KMS-11 (cell line): ENCODE results near the gene FAM3A.

Experiments used
- H2AFZ ChIP-seq: fragments of 200-600 bp; sonication (generic); 2 replicates; pipeline ENCODE4 v1.6.1; 2016; ENCODE audit warnings: antibody characterized with exemption, mixed run types, low read depth
- H3K27ac ChIP-seq: fragments of 200-600 bp; sonication (generic); 2 replicates; pipeline ENCODE4 v1.6.1; 2016; ENCODE audit warnings: mild to moderate bottlenecking, mixed run types
- H3K27me3 ChIP-seq: fragments of 200-600 bp; sonication (generic); 2 replicates; pipeline ENCODE4 v1.6.1; 2017; ENCODE audit warnings: mild to moderate bottlenecking, low read depth, mixed run types, moderate library complexity; ENCODE audit not compliant: insufficient read depth
- H3K36me3 ChIP-seq: fragments of 200-600 bp; sonication (generic); 2 replicates; pipeline ENCODE4 v1.6.1; 2017; ENCODE audit warnings: mild to moderate bottlenecking, mixed run types; ENCODE audit not compliant: insufficient read depth
- H3K4me1 ChIP-seq: fragments of 200-600 bp; sonication (generic); 2 replicates; pipeline ENCODE4 v1.6.1; 2016; ENCODE audit warnings: mild to moderate bottlenecking, low read depth, mixed run types; ENCODE audit not compliant: poor library complexity, severe bottlenecking
- H3K4me2 ChIP-seq: fragments of 200-600 bp; sonication (generic); 2 replicates; pipeline ENCODE4 v1.7.0; 2016; ENCODE audit warnings: mild to moderate bottlenecking, mixed run types
- H3K4me3 ChIP-seq: fragments of 200-600 bp; sonication (generic); IDR thresholded peaks from 2 replicates; pipeline ENCODE4 v1.6.1; 2017; ENCODE audit warnings: low read depth, low read length, mixed read lengths; ENCODE audit not compliant: insufficient read depth
- H3K79me2 ChIP-seq: fragments of 200-600 bp; sonication (generic); 2 replicates; pipeline ENCODE4 v1.6.1; 2016; ENCODE audit warnings: low read depth, mixed run types; ENCODE audit not compliant: insufficient read depth
- H3K9ac ChIP-seq: fragments of 200-600 bp; sonication (generic); 2 replicates; pipeline ENCODE4 v1.6.1; 2016; ENCODE audit warnings: mild to moderate bottlenecking, mixed run types
- H4K20me1 ChIP-seq: fragments of 200-600 bp; sonication (generic); 2 replicates; pipeline ENCODE4 v1.6.1; 2016; ENCODE audit warnings: mild to moderate bottlenecking, mixed run types; ENCODE audit not compliant: insufficient read depth
- TF ChIP-seq, protein P1 (sequence below): fragments of 200-600 bp; sonication (generic); conservative IDR thresholded peaks from 2 replicates; pipeline ENCODE4 v1.6.1; 2017; ENCODE audit warnings: low read depth, mild to moderate bottlenecking, antibody characterized with exemption, low read length, moderate library complexity, mixed read lengths

The FAM3A gene

DNA sequence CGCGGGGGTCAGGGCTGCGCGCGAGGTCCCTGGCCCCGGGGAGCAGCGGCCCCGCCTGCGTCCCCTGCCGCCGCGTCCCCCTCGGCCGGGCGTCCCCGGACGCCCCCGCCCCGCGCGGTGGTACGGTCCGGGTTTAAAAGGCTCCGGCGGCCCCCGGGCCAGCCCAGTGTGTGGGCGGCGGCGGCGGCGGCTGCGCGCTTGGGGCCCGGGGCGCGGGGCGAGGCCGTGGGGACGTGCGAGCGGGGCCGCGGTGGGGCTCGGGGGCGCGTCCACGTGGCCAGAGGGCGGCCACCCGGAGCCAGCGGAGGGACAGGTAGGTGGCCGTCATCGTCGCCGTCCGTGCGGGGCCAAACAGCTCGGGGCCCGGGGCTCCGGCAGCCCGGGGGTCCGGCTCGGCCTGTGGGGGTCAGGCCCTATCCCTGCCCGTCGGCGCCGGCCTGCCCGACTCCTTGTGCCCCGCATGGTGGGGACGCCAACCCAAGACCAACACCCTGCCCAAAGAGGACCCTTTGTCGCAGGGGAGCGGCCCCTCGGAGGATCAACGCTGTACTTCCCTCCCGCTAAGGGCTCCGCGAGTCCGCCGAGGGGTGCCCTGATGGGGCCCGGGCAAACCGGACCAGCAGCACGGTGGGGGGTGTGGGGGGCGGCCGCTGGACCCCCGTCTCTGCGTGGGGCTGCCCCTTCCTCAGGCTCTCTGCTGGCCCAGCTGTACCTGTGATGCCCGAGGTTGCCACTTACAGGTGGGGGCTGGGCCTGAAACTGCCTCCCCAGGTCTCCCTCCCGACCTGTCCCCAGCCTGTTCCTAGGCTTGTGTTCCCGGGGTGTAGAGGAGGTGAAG is 57.7 kb downstream of the FAM3A start, which contains the start of gene PLXNA3:
PLXNA3 (plus strand) TSS at position 166 of the 838 bp plus-strand sequence. CDS start 1,903 bp downstream, outside the sequence.
- H3K79me2 ChIP-seq = no peaks in the 10 kb centered on the region
- no peaks in the 10 kb centered on the region for H3K36me3 ChIP-seq
- TF ChIP-seq, protein P1, sequence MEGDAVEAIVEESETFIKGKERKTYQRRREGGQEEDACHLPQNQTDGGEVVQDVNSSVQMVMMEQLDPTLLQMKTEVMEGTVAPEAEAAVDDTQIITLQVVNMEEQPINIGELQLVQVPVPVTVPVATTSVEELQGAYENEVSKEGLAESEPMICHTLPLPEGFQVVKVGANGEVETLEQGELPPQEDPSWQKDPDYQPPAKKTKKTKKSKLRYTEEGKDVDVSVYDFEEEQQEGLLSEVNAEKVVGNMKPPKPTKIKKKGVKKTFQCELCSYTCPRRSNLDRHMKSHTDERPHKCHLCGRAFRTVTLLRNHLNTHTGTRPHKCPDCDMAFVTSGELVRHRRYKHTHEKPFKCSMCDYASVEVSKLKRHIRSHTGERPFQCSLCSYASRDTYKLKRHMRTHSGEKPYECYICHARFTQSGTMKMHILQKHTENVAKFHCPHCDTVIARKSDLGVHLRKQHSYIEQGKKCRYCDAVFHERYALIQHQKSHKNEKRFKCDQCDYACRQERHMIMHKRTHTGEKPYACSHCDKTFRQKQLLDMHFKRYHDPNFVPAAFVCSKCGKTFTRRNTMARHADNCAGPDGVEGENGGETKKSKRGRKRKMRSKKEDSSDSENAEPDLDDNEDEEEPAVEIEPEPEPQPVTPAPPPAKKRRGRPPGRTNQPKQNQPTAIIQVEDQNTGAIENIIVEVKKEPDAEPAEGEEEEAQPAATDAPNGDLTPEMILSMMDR = no peak
- H4K20me1 ChIP-seq = no peaks in the 10 kb centered on the region
- no peak within 1 kb of the TSS for H3K27ac ChIP-seq
- H3K4me2 ChIP-seq = peak within 1 kb of the TSS; percentile 66
- no peak within 1 kb of the TSS for H3K4me3 ChIP-seq
- peaks cover 4% of the 10 kb centered on the region for H3K4me1 ChIP-seq
- no peak within 1 kb of the TSS; the same call in 1 of the 2 replicates for H3K9ac ChIP-seq
- no peaks in the 10 kb centered on the region for H3K27me3 ChIP-seq
- peak within 1 kb of the TSS; percentile 66 for H2AFZ ChIP-seq

DNA sequence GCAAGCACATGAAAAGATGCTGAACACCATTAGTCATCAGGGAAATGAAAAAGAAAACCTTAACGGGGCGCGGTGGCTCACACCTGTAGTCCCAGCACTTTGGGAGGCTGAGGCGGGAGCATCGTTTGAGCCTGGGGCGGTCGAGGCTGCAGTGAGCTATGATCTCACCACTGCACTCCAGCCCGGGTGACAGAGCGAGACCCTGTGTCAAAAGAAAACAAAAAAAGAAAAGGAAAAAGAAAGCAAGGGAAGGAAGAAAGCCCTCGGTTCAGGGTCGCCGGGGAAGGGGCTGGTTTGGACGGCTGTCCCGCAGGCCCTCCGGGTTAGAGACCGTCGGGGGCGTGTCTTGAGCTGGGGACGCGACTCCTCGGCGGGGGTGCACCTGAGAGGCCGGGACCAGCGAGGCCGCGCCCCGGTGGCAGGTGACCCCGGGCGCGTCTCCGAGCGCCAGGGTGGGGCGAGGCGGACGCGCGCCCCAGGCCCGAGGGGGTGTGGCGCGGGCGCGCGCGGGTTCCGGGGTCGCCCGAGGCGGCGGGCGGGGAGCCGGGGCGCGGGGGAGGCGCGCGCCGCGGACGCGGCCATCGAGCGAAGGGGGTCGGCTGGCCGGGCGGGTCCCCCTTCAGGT is 58.4 kb downstream of the FAM3A start:
- peak overlapping the region; percentile 66 for H2AFZ ChIP-seq

More for the DNA sequence above, 58.4 kb downstream of the FAM3A start:
- Histone ChIP-seq H3K27me3 (no peaks in the 10 kb centered on the region), H4K20me1 (no peaks in the 10 kb centered on the region), H3K4me3 (no peak overlapping the region), H3K4me2 (peak overlapping the region; percentile 36; the same call in 1 of the 2 replicates), H3K36me3 (no peaks in the 10 kb centered on the region), H3K9ac (no peak overlapping the region; the same call in 1 of the 2 replicates), H3K4me1 (peaks cover 4% of the 10 kb centered on the region), H3K27ac (no peak overlapping the region), H3K79me2 (no peaks in the 10 kb centered on the region)
- TF ChIP-seq, protein P1 = no peak
